HFFc6 (cell line): ENCODE measurements around the gene HIF1A. TPM values are rescaled to one million over a fixed set of nuclear protein-coding genes. Genes with fewer than 3 reads are reported as not detected.

Experiments used
- DNase-seq: peaks from one replicate; pipeline ENCODE4 v3.0.0-alpha.2; 2018
- H3K27ac Mint-ChIP-seq: 2 replicates; pipeline ENCODE4 v1.8.0; 2020; ENCODE audit warnings: mild to moderate bottlenecking, mixed read lengths
- H3K27me3 Mint-ChIP-seq: 2 replicates; pipeline ENCODE4 v1.8.0; 2021; ENCODE audit warnings: mild to moderate bottlenecking, moderate library complexity, mixed read lengths; ENCODE audit not compliant: insufficient read depth
- H3K36me3 Mint-ChIP-seq: 2 replicates; pipeline ENCODE4 v1.8.0; 2021; ENCODE audit warnings: low read depth, mixed read lengths
- H3K4me1 Mint-ChIP-seq: 2 replicates; pipeline ENCODE4 v1.8.0; 2020; ENCODE audit warnings: low read depth, mixed read lengths
- H3K4me3 Mint-ChIP-seq: 2 replicates; pipeline ENCODE4 v1.8.0; 2020; ENCODE audit warnings: mild to moderate bottlenecking, moderate library complexity, mixed read lengths
- H3K9me3 Mint-ChIP-seq: 2 replicates; pipeline ENCODE4 v1.8.0; 2020; ENCODE audit warnings: mild to moderate bottlenecking, mixed read lengths
- total RNA-seq, 6 experiments: library from RNA; stranded (reverse); fragmentation: NEBNext Ultra II Directional; extraction: Animal tissue kit (Norgen Biotek cat#: 25700); gene quantifications; 2 replicates in 1 of 6; 3 replicates in 5 of 6; pipeline ENCODE4 v1.2.3, GENCODE V29; 2021
- TF ChIP-seq, protein P1 (sequence below): fragments of 200-600 bp; sonication (generic); IDR thresholded peaks from 2 replicates; pipeline ENCODE4 v1.5.0; 2021; ENCODE audit warnings: antibody characterized with exemption, mild to moderate bottlenecking

The HIF1A gene
- total RNA-seq, 6 experiments from 2014 or later, result 217 to 265 (median 233) TPM

DNA sequence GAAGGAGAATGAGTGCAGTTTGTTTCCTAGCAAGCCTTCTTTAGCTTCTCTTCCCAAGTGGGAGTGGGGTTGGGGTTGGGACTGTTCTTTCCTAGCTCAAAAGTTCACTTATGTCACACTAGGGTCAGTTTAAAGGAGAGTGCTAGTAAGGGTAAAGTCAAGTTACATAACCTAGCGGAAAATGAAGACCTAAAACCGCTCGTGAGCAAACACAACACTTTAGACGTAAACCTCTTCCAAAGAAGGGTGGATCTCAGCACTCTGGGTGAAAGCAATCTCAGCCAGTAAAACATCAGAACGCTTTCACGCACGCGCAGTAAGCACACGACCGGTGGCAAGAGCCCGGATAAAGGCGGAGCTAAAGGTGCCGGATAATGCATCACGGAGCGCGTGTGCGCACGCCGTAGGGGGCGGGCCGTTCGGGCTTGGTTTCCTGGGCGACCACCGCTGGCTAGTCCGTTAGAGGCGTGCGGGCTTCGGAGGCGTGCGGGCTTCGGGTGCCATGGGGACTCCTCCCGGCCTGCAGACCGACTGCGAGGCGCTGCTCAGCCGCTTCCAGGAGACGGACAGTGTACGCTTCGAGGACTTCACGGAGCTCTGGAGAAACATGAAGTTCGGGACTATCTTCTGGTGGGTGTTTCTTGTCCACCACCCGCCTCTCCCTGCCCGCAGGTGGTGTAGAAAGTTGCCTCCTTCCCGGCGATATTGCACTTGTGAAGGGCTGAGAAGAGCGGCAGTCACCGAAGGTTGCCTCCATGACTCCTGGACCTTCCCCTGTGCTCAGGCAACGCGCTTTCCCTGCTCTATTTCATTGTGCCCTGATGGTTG lies 66.9 kb downstream of the HIF1A start, which contains the start of gene SNAPC1:
Gene SNAPC1 (plus strand): TSS at position 462 of the 828 bp plus-strand sequence. CDS start 41 bp downstream, at position 503.
- peaks cover 7% of the 10 kb centered on the region for H3K27me3 Mint-ChIP-seq
- H3K36me3 Mint-ChIP-seq, result peaks cover 24% of the 10 kb centered on the region
- H3K4me3 Mint-ChIP-seq, result peak within 1 kb of the TSS; percentile 94
- TF ChIP-seq, protein P1, sequence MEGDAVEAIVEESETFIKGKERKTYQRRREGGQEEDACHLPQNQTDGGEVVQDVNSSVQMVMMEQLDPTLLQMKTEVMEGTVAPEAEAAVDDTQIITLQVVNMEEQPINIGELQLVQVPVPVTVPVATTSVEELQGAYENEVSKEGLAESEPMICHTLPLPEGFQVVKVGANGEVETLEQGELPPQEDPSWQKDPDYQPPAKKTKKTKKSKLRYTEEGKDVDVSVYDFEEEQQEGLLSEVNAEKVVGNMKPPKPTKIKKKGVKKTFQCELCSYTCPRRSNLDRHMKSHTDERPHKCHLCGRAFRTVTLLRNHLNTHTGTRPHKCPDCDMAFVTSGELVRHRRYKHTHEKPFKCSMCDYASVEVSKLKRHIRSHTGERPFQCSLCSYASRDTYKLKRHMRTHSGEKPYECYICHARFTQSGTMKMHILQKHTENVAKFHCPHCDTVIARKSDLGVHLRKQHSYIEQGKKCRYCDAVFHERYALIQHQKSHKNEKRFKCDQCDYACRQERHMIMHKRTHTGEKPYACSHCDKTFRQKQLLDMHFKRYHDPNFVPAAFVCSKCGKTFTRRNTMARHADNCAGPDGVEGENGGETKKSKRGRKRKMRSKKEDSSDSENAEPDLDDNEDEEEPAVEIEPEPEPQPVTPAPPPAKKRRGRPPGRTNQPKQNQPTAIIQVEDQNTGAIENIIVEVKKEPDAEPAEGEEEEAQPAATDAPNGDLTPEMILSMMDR, result no peak
- DNase-seq, result peak; percentile 96
- H3K4me1 Mint-ChIP-seq, result peaks cover 53% of the 10 kb centered on the region
- no peaks in the 10 kb centered on the region for H3K9me3 Mint-ChIP-seq
- H3K27ac Mint-ChIP-seq, result peak within 1 kb of the TSS; percentile 97

DNA sequence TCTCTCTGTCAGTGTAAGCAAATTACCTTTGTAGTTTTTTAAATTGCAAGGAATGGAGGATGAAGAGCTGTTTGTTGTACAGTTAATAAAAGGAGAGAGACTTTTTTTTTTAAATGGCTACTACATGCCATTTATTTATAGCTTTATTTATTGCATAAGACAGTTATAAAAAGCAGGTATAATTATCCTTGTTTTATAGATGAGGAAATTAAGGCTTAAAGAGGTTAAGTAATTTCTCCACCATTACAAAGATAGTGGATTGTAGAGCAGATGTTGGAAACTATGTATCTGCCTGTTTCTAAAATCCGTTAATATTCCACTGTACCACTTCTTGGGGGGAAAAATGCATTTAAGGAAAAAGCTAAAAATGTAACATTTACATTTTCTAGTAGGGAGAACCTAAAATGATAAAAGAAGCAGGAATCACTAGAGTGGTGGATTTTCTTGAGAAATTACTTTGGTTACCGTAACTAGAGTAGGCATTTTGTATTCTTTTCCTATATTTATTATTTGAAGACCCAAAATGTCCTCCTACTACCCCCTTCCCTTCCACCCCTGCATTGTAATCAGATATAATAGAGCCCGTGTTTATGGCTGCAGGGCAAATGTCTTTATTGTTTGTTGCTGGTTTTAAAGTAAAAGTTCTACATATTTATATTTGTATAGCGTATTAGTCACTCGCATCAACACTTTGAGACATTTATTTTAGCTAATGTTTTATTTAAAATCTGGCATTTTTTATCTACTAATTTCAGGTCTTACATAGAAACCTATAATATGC lies 69.2 kb downstream of the HIF1A start:
- Mint-ChIP-seq H3K27ac (peak overlapping the region; percentile 45; the same call in 1 of the 2 replicates), H3K4me3 (peak overlapping the region; percentile 94), H3K36me3 (peaks cover 27% of the 10 kb centered on the region), H3K4me1 (peaks cover 52% of the 10 kb centered on the region), H3K27me3 (peaks cover 7% of the 10 kb centered on the region), H3K9me3 (no peaks in the 10 kb centered on the region)
- TF ChIP-seq, protein P1, result no peak
- no peak for DNase-seq

DNA sequence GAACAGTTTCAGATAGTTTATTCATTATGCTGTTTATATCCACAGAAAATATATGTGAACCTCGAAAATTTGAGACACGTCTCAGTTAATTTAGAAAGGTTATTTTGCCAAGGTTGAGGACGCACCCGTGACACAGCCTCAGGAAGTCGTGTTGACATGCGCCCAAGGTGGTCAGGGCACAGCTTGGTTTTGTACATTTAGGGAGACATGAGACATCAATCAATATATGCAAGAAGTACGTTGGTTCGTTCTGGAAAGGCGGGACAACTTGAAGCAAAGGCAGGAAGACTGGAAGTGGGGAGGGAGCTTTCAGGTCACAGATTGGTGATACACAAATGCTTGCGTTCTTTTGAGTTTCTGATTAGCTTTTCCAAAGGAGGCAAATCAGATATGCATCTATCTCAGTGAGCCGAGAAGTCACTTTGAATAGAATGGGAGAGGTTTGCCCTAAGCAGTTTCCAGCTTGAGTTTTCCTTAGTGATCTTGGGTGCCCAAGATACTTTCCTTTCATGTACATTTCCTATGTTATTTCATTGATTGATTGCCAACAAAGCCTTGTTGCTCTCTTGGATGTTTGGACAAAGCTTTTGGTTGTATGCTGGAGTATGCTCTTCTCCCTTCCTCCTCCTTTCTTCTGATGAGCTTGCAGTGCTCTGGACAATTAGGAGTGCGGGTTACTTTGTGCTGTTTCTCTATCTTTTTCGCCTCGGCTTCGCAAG lies 70.1 kb downstream of the HIF1A start:
- peaks cover 52% of the 10 kb centered on the region for H3K4me1 Mint-ChIP-seq
- peak overlapping the region; percentile 8; the same call in 1 of the 2 replicates for H3K27ac Mint-ChIP-seq
- peaks cover 7% of the 10 kb centered on the region for H3K27me3 Mint-ChIP-seq
- H3K36me3 Mint-ChIP-seq, result peaks cover 33% of the 10 kb centered on the region
- peak overlapping the region; percentile 94 for H3K4me3 Mint-ChIP-seq
- TF ChIP-seq, protein P1, result no peak
- no peak for DNase-seq
- H3K9me3 Mint-ChIP-seq, result no peaks in the 10 kb centered on the region

DNA sequence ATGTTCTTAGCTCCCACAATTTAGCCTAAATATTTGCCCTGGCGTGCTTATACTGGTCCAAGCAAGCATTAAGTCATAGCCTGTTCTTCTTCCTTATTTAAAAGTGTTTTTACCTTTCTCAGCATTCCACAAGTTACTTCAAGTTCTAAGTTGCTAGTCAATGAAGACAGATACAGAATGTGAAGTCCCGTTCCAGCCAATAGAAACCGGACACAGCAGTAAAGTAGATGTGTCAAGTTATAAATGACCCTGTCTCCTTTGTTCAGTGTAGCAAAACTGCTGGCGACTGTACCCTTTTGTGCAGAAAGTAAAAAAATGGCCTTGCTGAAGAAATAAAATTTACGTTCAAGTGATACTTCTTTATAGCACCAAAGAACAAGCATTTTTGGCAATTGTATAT lies 70.8 kb downstream of the HIF1A start:
- Mint-ChIP-seq H3K9me3 (no peaks in the 10 kb centered on the region), H3K36me3 (peaks cover 33% of the 10 kb centered on the region), H3K4me3 (peak overlapping the region; percentile 10; the same call in 1 of the 2 replicates), H3K27me3 (peaks cover 5% of the 10 kb centered on the region), H3K27ac (no peak overlapping the region), H3K4me1 (peaks cover 52% of the 10 kb centered on the region)
- no peak for DNase-seq
- TF ChIP-seq, protein P1, result no peak

DNA sequence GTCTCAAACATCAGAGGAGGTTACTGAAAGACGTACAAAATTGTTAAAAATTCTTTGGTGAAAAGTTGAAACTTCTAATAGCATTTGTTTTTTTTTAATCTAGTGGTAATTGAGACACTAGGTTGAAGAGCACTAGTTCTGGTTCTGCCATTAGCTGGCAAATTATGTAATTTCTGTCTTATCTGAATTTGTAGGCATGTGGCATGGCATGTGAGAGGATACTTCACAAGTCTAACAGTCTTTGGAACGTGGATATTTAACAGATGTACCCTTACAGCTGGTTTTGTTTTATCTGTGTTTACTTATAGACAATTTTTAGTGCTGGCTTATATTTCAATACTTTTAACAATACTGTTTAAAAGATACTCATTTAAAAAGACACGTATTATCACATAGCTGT lies 72.9 kb downstream of the HIF1A start:
- Mint-ChIP-seq H3K27me3 (no peaks in the 10 kb centered on the region), H3K27ac (no peak overlapping the region), H3K9me3 (no peaks in the 10 kb centered on the region), H3K4me3 (no peak overlapping the region), H3K4me1 (peaks cover 42% of the 10 kb centered on the region), H3K36me3 (peaks cover 42% of the 10 kb centered on the region)
- no peak for DNase-seq
- TF ChIP-seq, protein P1, result no peak
